K562 (cell line): ENCODE measurements around the gene HSPA1B. TPM values are rescaled to one million over a fixed set of nuclear protein-coding genes. Genes with fewer than 3 reads are reported as not detected.
A peak's percentile ranks its signal among the peaks of the same experiment; 100 is the strongest.

Experiments used
- CBX2 ChIP-seq: fragments of 200-600 bp; sonication (generic); IDR thresholded peaks from one replicate; pipeline ENCODE4 v1.6.1; 2012; ENCODE audit warnings: mild to moderate bottlenecking, low read length, inconsistent platforms; ENCODE audit not compliant: insufficient read depth, poor library complexity, severe bottlenecking
- CBX3 ChIP-seq, 2 experiments: IDR thresholded peaks; 1 replicate in 1 of 2; 2 replicates in 1 of 2; pipeline ENCODE4 v1.6.1; 2012; ENCODE audit warnings: inconsistent platforms in 2 of 2, low read length in 2 of 2, borderline replicate concordance in 1 of 2, control low read depth in 1 of 2
- DNMT1 ChIP-seq: fragments of 450-650 bp; IDR thresholded peaks from 2 replicates; pipeline ENCODE4 v1.6.1; 2016; ENCODE audit warnings: antibody characterized with exemption, mild to moderate bottlenecking
- EP300 ChIP-seq: IDR thresholded peaks from 2 replicates; pipeline ENCODE4 v1.6.1; 2012; ENCODE audit warnings: low read length, improper control_type of control experiment
- KLF6 ChIP-seq: fragments of 250-450 bp; sonication (Bioruptor Pico); IDR thresholded peaks from 2 replicates; pipeline ENCODE4 v1.4.0; 2020; ENCODE audit warnings: mild to moderate bottlenecking, moderate library complexity, borderline replicate concordance
- MAFG ChIP-seq: fragments of 450-650 bp; conservative IDR thresholded peaks from 2 replicates; pipeline ENCODE4 v1.6.1; 2016; ENCODE audit warnings: missing genetic modification characterization, missing compliant biosample characterization
- MTF1 ChIP-seq: fragments of 250-450 bp; sonication (Bioruptor Pico); IDR thresholded peaks from 2 replicates; pipeline ENCODE4 v1.9.0; 2021; ENCODE audit warnings: moderate library complexity, mild to moderate bottlenecking, inconsistent platforms, borderline replicate concordance
- MYNN ChIP-seq, 2 experiments: sonication (generic); formaldehyde crosslinking in 1 of 2; IDR thresholded peaks; 2 replicates each; pipeline versions ENCODE4 v1.5.0 to v1.6.1; 2016 to 2020; ENCODE audit warnings: antibody characterized with exemption in 1 of 2, missing genetic modification reagents in 1 of 2
- NCOA2 ChIP-seq, 2 experiments: fragments of 450-650 bp; IDR thresholded peaks; 2 replicates each; pipeline ENCODE4 v1.6.1; 2018; ENCODE audit warnings: mild to moderate bottlenecking in 2 of 2, moderate library complexity in 1 of 2; ENCODE audit not compliant: partially characterized antibody in 2 of 2
- NFXL1 ChIP-seq: fragments of 450-650 bp; formaldehyde crosslinking; IDR thresholded peaks from 2 replicates; pipeline ENCODE4 v1.4.0; 2021; ENCODE audit warnings: mild to moderate bottlenecking
- PHF8 ChIP-seq: fragments of 200-600 bp; sonication (generic); IDR thresholded peaks from 2 replicates; pipeline ENCODE4 v1.6.1; 2012; ENCODE audit warnings: mixed run types, mild to moderate bottlenecking, inconsistent platforms, low read length, moderate library complexity, borderline replicate concordance
- RAD21 ChIP-seq, 2 experiments: fragments of 250-450 bp in 1 of 2; fragments of 450-650 bp in 1 of 2; sonication (Bioruptor Pico) in 1 of 2; formaldehyde crosslinking in 1 of 2; IDR thresholded peaks in 1 of 2; conservative IDR thresholded peaks in 1 of 2; 2 replicates each; pipeline versions ENCODE4 v1.4.0 to v1.8.0; 2020 to 2022; ENCODE audit warnings: mild to moderate bottlenecking in 2 of 2, moderate library complexity in 1 of 2
- SIN3A ChIP-seq, 2 experiments: fragments of 150-350 bp in 1 of 2; IDR thresholded peaks; 2 replicates each; pipeline ENCODE4 v1.6.1; 2011 to 2016; ENCODE audit warnings: borderline replicate concordance in 2 of 2, low read depth in 2 of 2, low read length in 2 of 2, mild to moderate bottlenecking in 2 of 2, moderate library complexity in 2 of 2; ENCODE audit not compliant: control insufficient read depth in 1 of 2
- SLC30A9 ChIP-seq: fragments of 250-450 bp; sonication (Bioruptor Pico); IDR thresholded peaks from 2 replicates; pipeline ENCODE4 v1.8.0; 2022; ENCODE audit warnings: mild to moderate bottlenecking, moderate library complexity
- ZFPM2 ChIP-seq: fragments of 250-450 bp; sonication (Bioruptor Pico); IDR thresholded peaks from 2 replicates; pipeline ENCODE4 v1.5.1; 2022; ENCODE audit warnings: mild to moderate bottlenecking
- ZNF57 ChIP-seq: fragments of 450-650 bp; formaldehyde crosslinking; IDR thresholded peaks from 2 replicates; pipeline ENCODE4 v1.4.0; 2020; ENCODE audit warnings: mild to moderate bottlenecking, moderate library complexity
- polyA plus RNA-seq, 8 experiments: library from polyadenylated mRNA; depleted of rRNA in 4 of 8; stranded (reverse) in 5 of 8; unstranded in 3 of 8; fragments of >200 nt; fragmentation: Nextera tagmentation in 2 of 8; fragmentation: Illumina TruSeq in 1 of 8; extraction: Ambion mirVana in 2 of 8; extraction: Trizol in 1 of 8; gene quantifications; 2 replicates each; pipeline versions ENCODE4 v1.2.1 to v1.2.3, GENCODE V29; 2011 to 2014; ENCODE audit warnings: inconsistent platforms in 1 of 8, missing spikeins in 1 of 8
- total RNA-seq, 7 experiments: library from RNA; depleted of rRNA in 6 of 7; stranded (reverse); fragments of >200 nt in 6 of 7; fragmentation: Illumina TruSeq in 2 of 7; extraction: Trizol in 2 of 7; gene quantifications; 2 replicates each; pipeline versions ENCODE4 v1.2.1 to v1.2.3, GENCODE V29; 2011 to 2021; ENCODE audit warnings: low replicate concordance in 1 of 7
- TF ChIP-seq, protein P1 (sequence below): fragments of 250-450 bp; sonication (Bioruptor Pico); IDR thresholded peaks from 2 replicates; pipeline ENCODE4 v1.4.0; 2020
- TF ChIP-seq, protein P2 (sequence below), 3 experiments: IDR thresholded peaks in 2 of 3; conservative IDR thresholded peaks in 1 of 3; 2 replicates each; pipeline ENCODE4 v1.5.1; 2011 to 2012; ENCODE audit warnings: low read length in 3 of 3, mild to moderate bottlenecking in 3 of 3, control low read depth in 2 of 3, improper control_type of control experiment in 1 of 3, inconsistent platforms in 1 of 3, low read depth in 1 of 3, mixed read lengths in 1 of 3, moderate library complexity in 1 of 3; ENCODE audit not compliant: insufficient read depth in 2 of 3

Gene HSPA1B
- total and polyA plus RNA-seq, 9 of the 15 experiments (the other 6 are each of a cell fraction or from before 2014, with no cell fraction given): 0.27 to 227 (median 51.2) TPM

DNA sequence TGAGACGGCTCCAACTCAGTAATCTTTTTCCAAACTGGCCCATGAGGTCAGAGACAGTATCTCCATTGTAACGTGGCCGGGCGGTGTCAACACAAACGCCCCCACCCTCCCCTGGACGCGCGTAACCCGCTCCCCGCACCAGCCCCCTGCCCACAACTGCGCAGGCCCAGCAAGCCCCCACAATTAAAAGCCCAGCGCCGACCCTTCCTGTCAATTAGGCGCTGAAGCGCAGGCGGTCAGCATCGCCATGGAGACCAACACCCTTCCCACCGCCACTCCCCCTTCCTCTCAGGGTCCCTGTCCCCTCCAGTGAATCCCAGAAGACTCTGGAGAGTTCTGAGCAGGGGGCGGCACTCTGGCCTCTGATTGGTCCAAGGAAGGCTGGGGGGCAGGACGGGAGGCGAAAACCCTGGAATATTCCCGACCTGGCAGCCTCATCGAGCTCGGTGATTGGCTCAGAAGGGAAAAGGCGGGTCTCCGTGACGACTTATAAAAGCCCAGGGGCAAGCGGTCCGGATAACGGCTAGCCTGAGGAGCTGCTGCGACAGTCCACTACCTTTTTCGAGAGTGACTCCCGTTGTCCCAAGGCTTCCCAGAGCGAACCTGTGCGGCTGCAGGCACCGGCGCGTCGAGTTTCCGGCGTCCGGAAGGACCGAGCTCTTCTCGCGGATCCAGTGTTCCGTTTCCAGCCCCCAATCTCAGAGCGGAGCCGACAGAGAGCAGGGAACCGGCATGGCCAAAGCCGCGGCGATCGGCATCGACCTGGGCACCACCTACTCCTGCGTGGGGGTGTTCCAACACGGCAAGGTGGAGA lies 12.3 kb upstream of the HSPA1B start, which contains the start of the genes HSPA1A and HSPA1L (continued):
- TF ChIP-seq ZFPM2 (CRISPR knock-in tag) (no peak), CBX3 (IDR thresholded peaks at IDR 0.05; ENCODE audit: borderline replicate concordance in 1 of 2, low read length in 2 of 2) (peak in 1 of 2 experiments; percentile 12; a peak in 1 of 3 replicates), NCOA2 (IDR thresholded peaks at IDR 0.05; ENCODE audit: partially characterized antibody in 2 of 2) (no peak), MYNN (IDR thresholded peaks at IDR 0.05) (peak; percentile 27), MYNN (CRISPR knock-in tag; IDR thresholded peaks at IDR 0.05) (no peak), CBX2 (no peak), NFXL1 (CRISPR knock-in tag) (no peak), SLC30A9 (CRISPR knock-in tag) (no peak), KLF6 (CRISPR knock-in tag) (0 out of 2 replicates have a peak, but pooled peaks have one; percentile 28), PHF8 (peak; percentile 64), MTF1 (CRISPR knock-in tag) (no peak), EP300 (peak; percentile 85), SIN3A (IDR thresholded peaks at IDR 0.05; ENCODE audit: borderline replicate concordance in 2 of 2, control insufficient read depth in 1 of 2, low read depth in 2 of 2, low read length in 2 of 2) (peak; percentile 85 to 96), ZNF57 (no peak; the same call in 1 of the 2 replicates), RAD21 (CRISPR knock-in tag; conservative IDR thresholded peaks at IDR 0.05 in 1 of 2, IDR thresholded peaks at IDR 0.05 in 1 of 2) (peak; percentile 16 to 30; a peak in 3 of 4 replicates), MAFG (tag) (no peak), DNMT1 (0 out of 2 replicates have a peak, but pooled peaks have one; percentile 74)
- TF ChIP-seq, protein P1, sequence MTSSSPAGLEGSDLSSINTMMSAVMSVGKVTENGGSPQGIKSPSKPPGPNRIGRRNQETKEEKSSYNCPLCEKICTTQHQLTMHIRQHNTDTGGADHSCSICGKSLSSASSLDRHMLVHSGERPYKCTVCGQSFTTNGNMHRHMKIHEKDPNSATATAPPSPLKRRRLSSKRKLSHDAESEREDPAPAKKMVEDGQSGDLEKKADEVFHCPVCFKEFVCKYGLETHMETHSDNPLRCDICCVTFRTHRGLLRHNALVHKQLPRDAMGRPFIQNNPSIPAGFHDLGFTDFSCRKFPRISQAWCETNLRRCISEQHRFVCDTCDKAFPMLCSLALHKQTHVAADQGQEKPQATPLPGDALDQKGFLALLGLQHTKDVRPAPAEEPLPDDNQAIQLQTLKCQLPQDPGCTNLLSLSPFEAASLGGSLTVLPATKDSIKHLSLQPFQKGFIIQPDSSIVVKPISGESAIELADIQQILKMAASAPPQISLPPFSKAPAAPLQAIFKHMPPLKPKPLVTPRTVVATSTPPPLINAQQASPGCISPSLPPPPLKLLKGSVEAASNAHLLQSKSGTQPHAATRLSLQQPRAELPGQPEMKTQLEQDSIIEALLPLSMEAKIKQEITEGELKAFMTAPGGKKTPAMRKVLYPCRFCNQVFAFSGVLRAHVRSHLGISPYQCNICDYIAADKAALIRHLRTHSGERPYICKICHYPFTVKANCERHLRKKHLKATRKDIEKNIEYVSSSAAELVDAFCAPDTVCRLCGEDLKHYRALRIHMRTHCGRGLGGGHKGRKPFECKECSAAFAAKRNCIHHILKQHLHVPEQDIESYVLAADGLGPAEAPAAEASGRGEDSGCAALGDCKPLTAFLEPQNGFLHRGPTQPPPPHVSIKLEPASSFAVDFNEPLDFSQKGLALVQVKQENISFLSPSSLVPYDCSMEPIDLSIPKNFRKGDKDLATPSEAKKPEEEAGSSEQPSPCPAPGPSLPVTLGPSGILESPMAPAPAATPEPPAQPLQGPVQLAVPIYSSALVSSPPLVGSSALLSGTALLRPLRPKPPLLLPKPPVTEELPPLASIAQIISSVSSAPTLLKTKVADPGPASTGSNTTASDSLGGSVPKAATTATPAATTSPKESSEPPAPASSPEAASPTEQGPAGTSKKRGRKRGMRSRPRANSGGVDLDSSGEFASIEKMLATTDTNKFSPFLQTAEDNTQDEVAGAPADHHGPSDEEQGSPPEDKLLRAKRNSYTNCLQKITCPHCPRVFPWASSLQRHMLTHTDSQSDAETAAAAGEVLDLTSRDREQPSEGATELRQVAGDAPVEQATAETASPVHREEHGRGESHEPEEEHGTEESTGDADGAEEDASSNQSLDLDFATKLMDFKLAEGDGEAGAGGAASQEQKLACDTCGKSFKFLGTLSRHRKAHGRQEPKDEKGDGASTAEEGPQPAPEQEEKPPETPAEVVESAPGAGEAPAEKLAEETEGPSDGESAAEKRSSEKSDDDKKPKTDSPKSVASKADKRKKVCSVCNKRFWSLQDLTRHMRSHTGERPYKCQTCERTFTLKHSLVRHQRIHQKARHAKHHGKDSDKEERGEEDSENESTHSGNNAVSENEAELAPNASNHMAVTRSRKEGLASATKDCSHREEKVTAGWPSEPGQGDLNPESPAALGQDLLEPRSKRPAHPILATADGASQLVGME (CRISPR knock-in tag): peak; percentile 97
- TF ChIP-seq, protein P2, sequence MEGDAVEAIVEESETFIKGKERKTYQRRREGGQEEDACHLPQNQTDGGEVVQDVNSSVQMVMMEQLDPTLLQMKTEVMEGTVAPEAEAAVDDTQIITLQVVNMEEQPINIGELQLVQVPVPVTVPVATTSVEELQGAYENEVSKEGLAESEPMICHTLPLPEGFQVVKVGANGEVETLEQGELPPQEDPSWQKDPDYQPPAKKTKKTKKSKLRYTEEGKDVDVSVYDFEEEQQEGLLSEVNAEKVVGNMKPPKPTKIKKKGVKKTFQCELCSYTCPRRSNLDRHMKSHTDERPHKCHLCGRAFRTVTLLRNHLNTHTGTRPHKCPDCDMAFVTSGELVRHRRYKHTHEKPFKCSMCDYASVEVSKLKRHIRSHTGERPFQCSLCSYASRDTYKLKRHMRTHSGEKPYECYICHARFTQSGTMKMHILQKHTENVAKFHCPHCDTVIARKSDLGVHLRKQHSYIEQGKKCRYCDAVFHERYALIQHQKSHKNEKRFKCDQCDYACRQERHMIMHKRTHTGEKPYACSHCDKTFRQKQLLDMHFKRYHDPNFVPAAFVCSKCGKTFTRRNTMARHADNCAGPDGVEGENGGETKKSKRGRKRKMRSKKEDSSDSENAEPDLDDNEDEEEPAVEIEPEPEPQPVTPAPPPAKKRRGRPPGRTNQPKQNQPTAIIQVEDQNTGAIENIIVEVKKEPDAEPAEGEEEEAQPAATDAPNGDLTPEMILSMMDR (IDR thresholded peaks at IDR 0.05 in 2 of 3, conservative IDR thresholded peaks at IDR 0.05 in 1 of 3; ENCODE audit: insufficient read depth in 2 of 3, low read depth in 1 of 3, low read length in 3 of 3): 0 out of 6 replicates have a peak, but pooled peaks of 1 of the 3 experiments have one; percentile 1
